GM18868 (cell line): ENCODE results near the gene TBC1D2B.
A peak's percentile ranks its signal among the peaks of the same experiment; 100 is the strongest.

ENCODE experiments used
- ATAC-seq: cut with Tn5 transposase; IDR thresholded peaks from one replicate; pipeline ENCODE4 v1.9.1; 2021; ENCODE audit warnings: mild to moderate bottlenecking, moderate library complexity; ENCODE audit not compliant: unreplicated experiment

TBC1D2B gene

GRCh38 chr15:78057803-78058202 lies 19.7 kb downstream of the TBC1D2B start:
- ATAC-seq, result no peak

GRCh38 chr15:78056714-78057269 lies 20.7 kb downstream of the TBC1D2B start:
- peak; percentile 34 for ATAC-seq

GRCh38 chr15:78055919-78056713 lies 21.4 kb downstream of the TBC1D2B start:
- no peak for ATAC-seq

GRCh38 chr15:78054966-78055365 lies 22.5 kb downstream of the TBC1D2B start:
- ATAC-seq, result no peak

GRCh38 chr15:78054518-78054917 lies 23.0 kb downstream of the TBC1D2B start:
- ATAC-seq, result no peak

GRCh38 chr15:78052545-78052944 lies 25.0 kb downstream of the TBC1D2B start:
- ATAC-seq, result no peak

- ATAC-seq, result no peak
Observed at GRCh38 chr15:78052001-78052401, 25.5 kb downstream of the TBC1D2B start.

GRCh38 chr15:78051596-78051995 lies 25.9 kb downstream of the TBC1D2B start:
- ATAC-seq, result no peak

- ATAC-seq, result no peak
Observed at GRCh38 chr15:78050826-78051225, 26.7 kb downstream of the TBC1D2B start.

- peak; percentile 16 for ATAC-seq
Observed at GRCh38 chr15:78050441-78050809, 27.1 kb downstream of the TBC1D2B start.

GRCh38 chr15:78049691-78050440 lies 27.6 kb downstream of the TBC1D2B start:
- peak; percentile 69 for ATAC-seq

- no peak for ATAC-seq
Observed at GRCh38 chr15:78048628-78048920, 28.9 kb downstream of the TBC1D2B start.

- ATAC-seq, result no peak
Observed at GRCh38 chr15:78047761-78048627, 29.5 kb downstream of the TBC1D2B start.

GRCh38 chr15:78046796-78047341 lies 30.6 kb downstream of the TBC1D2B start:
- ATAC-seq, result peak; percentile 44

- ATAC-seq, result no peak
Observed at GRCh38 chr15:78045189-78045588, 32.3 kb downstream of the TBC1D2B start.

GRCh38 chr15:78044407-78045155 lies 32.9 kb downstream of the TBC1D2B start:
- ATAC-seq, result no peak

- no peak for ATAC-seq
Observed at GRCh38 chr15:78041946-78042345, 35.6 kb downstream of the TBC1D2B start.

- no peak for ATAC-seq
Observed at GRCh38 chr15:78040653-78041244, 36.8 kb downstream of the TBC1D2B start.

GRCh38 chr15:78038585-78039247 lies 38.8 kb downstream of the TBC1D2B start:
- no peak for ATAC-seq
